A673 (cell line): ENCODE measurements around the gene MATK.

ENCODE experiments used
- EZH2 ChIP-seq: fragments of 200-600 bp; sonication (generic); IDR thresholded peaks from 2 replicates; pipeline ENCODE4 v1.6.1; 2017; ENCODE audit warnings: borderline replicate concordance, low read depth, mild to moderate bottlenecking, mixed read lengths, antibody characterized with exemption, low read length; ENCODE audit not compliant: poor library complexity, severe bottlenecking
- TF ChIP-seq, protein P1 (sequence below): fragments of 300-800, 200-600 bp; sonication (generic); conservative IDR thresholded peaks from 2 replicates; pipeline ENCODE4 v1.5.1; 2017; ENCODE audit warnings: low read depth, mild to moderate bottlenecking, antibody characterized with exemption, low read length, moderate library complexity, mixed read lengths

DNA sequence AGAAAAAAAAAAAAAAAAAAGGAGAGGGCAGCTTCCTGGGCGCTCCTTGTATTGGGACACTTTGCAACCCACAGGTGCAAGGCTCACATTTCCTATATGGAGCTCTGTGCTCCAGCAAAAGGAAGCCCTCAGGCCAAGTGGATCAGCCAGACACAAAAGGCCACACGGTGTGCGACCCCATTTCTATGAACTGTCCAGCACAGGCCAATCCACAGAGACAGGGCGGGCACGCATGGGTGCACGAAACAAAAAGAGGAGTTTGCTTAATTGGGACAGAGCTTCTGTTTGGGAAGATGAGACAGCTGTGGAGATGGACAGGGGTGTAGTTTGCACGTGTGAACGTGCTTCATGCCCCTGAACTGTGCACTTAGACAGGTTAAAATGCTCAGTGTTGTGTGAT is 31.6 kb upstream of the MATK start:
- TF ChIP-seq, protein P1, sequence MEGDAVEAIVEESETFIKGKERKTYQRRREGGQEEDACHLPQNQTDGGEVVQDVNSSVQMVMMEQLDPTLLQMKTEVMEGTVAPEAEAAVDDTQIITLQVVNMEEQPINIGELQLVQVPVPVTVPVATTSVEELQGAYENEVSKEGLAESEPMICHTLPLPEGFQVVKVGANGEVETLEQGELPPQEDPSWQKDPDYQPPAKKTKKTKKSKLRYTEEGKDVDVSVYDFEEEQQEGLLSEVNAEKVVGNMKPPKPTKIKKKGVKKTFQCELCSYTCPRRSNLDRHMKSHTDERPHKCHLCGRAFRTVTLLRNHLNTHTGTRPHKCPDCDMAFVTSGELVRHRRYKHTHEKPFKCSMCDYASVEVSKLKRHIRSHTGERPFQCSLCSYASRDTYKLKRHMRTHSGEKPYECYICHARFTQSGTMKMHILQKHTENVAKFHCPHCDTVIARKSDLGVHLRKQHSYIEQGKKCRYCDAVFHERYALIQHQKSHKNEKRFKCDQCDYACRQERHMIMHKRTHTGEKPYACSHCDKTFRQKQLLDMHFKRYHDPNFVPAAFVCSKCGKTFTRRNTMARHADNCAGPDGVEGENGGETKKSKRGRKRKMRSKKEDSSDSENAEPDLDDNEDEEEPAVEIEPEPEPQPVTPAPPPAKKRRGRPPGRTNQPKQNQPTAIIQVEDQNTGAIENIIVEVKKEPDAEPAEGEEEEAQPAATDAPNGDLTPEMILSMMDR: no peak
- TF ChIP-seq EZH2: no peak
